Stomach (tissue), 9 donors: Measurements from ENCODE around the gene GNG7. TPM values are rescaled to one million over a fixed set of nuclear protein-coding genes. Genes with fewer than 3 reads are reported as not detected.
A peak's percentile ranks its signal among the peaks of the same experiment; 100 is the strongest.
"Not testable (repeated sequence)": the region's sequence is repeated elsewhere in the genome, so short reads cannot be mapped to it uniquely, and the experiment has no call there.

ENCODE experiments used
- DNase-seq, 2 donors: peaks; one replicate each; pipeline versions ENCODE4 v3.0.0 to v3.0.0-alpha.2; 2013 to 2019
- H3K27ac ChIP-seq, 5 donors: fragments of 200-600 bp in 4 of 5; sonication (generic) in 4 of 5; one replicate each; pipeline ENCODE4 v1.5.1; 2013 to 2019; ENCODE audit warnings: mild to moderate bottlenecking in 1 of 5, moderate library complexity in 1 of 5
- H3K27me3 ChIP-seq, 3 donors: fragments of 200-600 bp; sonication (generic); one replicate each; pipeline ENCODE4 v1.5.1; 2017 to 2019; ENCODE audit warnings: mixed run types in 1 of 3
- H3K36me3 ChIP-seq, 4 donors: fragments of 200-600 bp; sonication (generic); 1 replicate in 3 of 4; 2 replicates in 1 of 4; pipeline ENCODE4 v1.5.1; 2016 to 2019
- H3K4me1 ChIP-seq, 4 donors: fragments of 200-600 bp; sonication (generic); one replicate each; pipeline ENCODE4 v1.5.1; 2016 to 2019
- H3K4me3 ChIP-seq, 4 donors: fragments of 200-600 bp; sonication (generic) in 3 of 4; one replicate each; pipeline ENCODE4 v1.5.1; 2016 to 2019; ENCODE audit warnings: mild to moderate bottlenecking in 1 of 4
- H3K9me3 ChIP-seq, 4 donors: fragments of 200-600 bp; sonication (generic); one replicate each; pipeline ENCODE4 v1.5.1; 2016 to 2019
- CTCF ChIP-seq, 7 experiments: fragments of 450-650 bp in 4 of 7; fragments of 200-600 bp in 3 of 7; sonication (generic) in 3 of 7; IDR thresholded peaks; one replicate each; pipeline ENCODE4 v1.5.1; 2016 to 2019; ENCODE audit warnings: antibody characterized with exemption in 7 of 7, control low read depth in 2 of 7, mild to moderate bottlenecking in 1 of 7
- EP300 ChIP-seq: sonication (generic); formaldehyde crosslinking; IDR thresholded peaks from one replicate; pipeline ENCODE4 v1.6.1; 2017; ENCODE audit warnings: antibody characterized with exemption
- POLR2A ChIP-seq, 4 donors: fragments of 450-650 bp; IDR thresholded peaks; one replicate each; pipeline ENCODE4 v1.6.1; 2016; ENCODE audit warnings: antibody characterized with exemption in 4 of 4, control low read depth in 2 of 4, mild to moderate bottlenecking in 1 of 4, moderate library complexity in 1 of 4
- POLR2AphosphoS5 ChIP-seq, 3 donors: sonication (generic); formaldehyde crosslinking; IDR thresholded peaks; one replicate each; pipeline ENCODE4 v1.6.1; 2016; ENCODE audit warnings: antibody characterized with exemption in 3 of 3
- WGBS, 5 donors: extraction: QIAGEN DNeasy Blood & Tissue Kit in 3 of 5; methylation state at CpG; one replicate each; pipeline versions ENCODE4 v1.1.5 to v1.1.7; 2013 to 2018; 5-methylcytosine and 5-hydroxymethylcytosine counted together
- intact Hi-C: fragments of 100-400 bp; cut with DNase I; formaldehyde crosslinking; loops from one replicate; pipeline ENCODE4 v1.15.1; 2023; ENCODE audit warnings: low total_unique reads
- polyA plus RNA-seq, 3 donors: library from polyadenylated mRNA; stranded (reverse); fragments of 200-250 nt; gene quantifications; one replicate each; pipeline ENCODE4 v1.2.3, GENCODE V29; 2013
- total RNA-seq, 5 donors: library from RNA; depleted of rRNA; stranded (reverse); fragments of >200 nt; gene quantifications; one replicate each; pipeline versions ENCODE4 v1.1.0 to v1.2.3, GENCODE V29; 2014 to 2016
- donor health status: healthy with polysubstance abuse.
- donor health status: Bipolar disorder and iron deficiency.
- donor health status: healthy.

The GNG7 gene
- total and polyA plus RNA-seq, 8 donors: 0.58 to 15.1 (median 4.3) TPM

- no peak overlapping the region for H3K4me3 ChIP-seq
- intact Hi-C loops: loop anchor here (10.0 kb wide), 1 partner anchor 65 kb away; no protein-coding TSS in a partner anchor
Observed at GRCh38 chr19:2569596-2570465, 132.7 kb downstream of the GNG7 start.

GRCh38 chr19:2567996-2568395 is 134.5 kb downstream of the GNG7 start:
- H3K27ac ChIP-seq: no peak overlapping the region
- H3K4me1 ChIP-seq: peaks cover 0 to 9% (median 2%) of the 10 kb centered on the region in 4 donors
- TF ChIP-seq POLR2AphosphoS5 (IDR thresholded peaks at IDR 0.05) (no peak), EP300 (no peak), POLR2A (IDR thresholded peaks at IDR 0.05) (no peak), CTCF (IDR thresholded peaks at IDR 0.05) (no peak)
- H3K9me3 ChIP-seq: no peaks in the 10 kb centered on the region
- H3K36me3 ChIP-seq: no peaks in the 10 kb centered on the region
- intact Hi-C loops: loop anchor here (10.0 kb wide), 1 partner anchor 63 kb away; no protein-coding TSS in a partner anchor
- no peak overlapping the region for H3K4me3 ChIP-seq
- WGBS, 5 donors: 62 to 74% (median 70%) methylated on average over 6 of the region's 6 CpGs
- H3K27me3 ChIP-seq: no peaks in the 10 kb centered on the region
- DNase-seq: no peak

More at GRCh38 chr19:2569596-2570465, 132.7 kb downstream of the GNG7 start:
- Histone ChIP-seq H3K27me3 (no peaks in the 10 kb centered on the region), H3K9me3 (no peaks in the 10 kb centered on the region), H3K36me3 (no peaks in the 10 kb centered on the region), H3K27ac (no peak overlapping the region), H3K4me1 (peaks cover 0 to 9% (median 2%) of the 10 kb centered on the region in 4 donors)
- TF ChIP-seq CTCF (IDR thresholded peaks at IDR 0.05) (no peak), POLR2AphosphoS5 (IDR thresholded peaks at IDR 0.05) (no peak), EP300 (no peak), POLR2A (IDR thresholded peaks at IDR 0.05) (no peak)
- DNase-seq: no peak
- 82 to 95% (median 86%) methylated on average over 20 to 21 of the region's 21 CpGs for WGBS, 5 donors

GRCh38 chr19:2567580-2567979 is 134.9 kb downstream of the GNG7 start:
- no peak for DNase-seq
- no peaks in the 10 kb centered on the region for H3K27me3 ChIP-seq
- H3K9me3 ChIP-seq: no peaks in the 10 kb centered on the region
- H3K4me1 ChIP-seq: peaks cover 0 to 9% (median 2%) of the 10 kb centered on the region in 4 donors
- peak overlapping the region in 4 of 5 donors; percentile 4 to 60 (median 47) for H3K27ac ChIP-seq
- TF ChIP-seq CTCF (IDR thresholded peaks at IDR 0.05) (no peak), POLR2AphosphoS5 (IDR thresholded peaks at IDR 0.05) (peak in 2 of 3 donors; percentile 27 to 72)
- 52 to 75% (median 56%) methylated on average over 17 of the region's 17 CpGs for WGBS, 5 donors
- no peaks in the 10 kb centered on the region for H3K36me3 ChIP-seq
- intact Hi-C loops: loop anchor here (10.0 kb wide), 1 partner anchor 63 kb away; no protein-coding TSS in a partner anchor
- no peak overlapping the region for H3K4me3 ChIP-seq

GRCh38 chr19:2563546-2563945 is 138.9 kb downstream of the GNG7 start:
- not testable (repeated sequence) for DNase-seq, H3K4me1 ChIP-seq, H3K9me3 ChIP-seq, H3K36me3 ChIP-seq, H3K27me3 ChIP-seq, H3K4me3 ChIP-seq, H3K27ac ChIP-seq
- 86 to 92% (median 90%) methylated on average over 9 of the region's 9 CpGs for WGBS, 5 donors
- intact Hi-C loops: loop anchor here (10.0 kb wide), 1 partner anchor 59 kb away; no protein-coding TSS in a partner anchor
